Measurements from ENCODE around the gene CBLB.

CBLB gene

GRCh38 chr3:105611304-105612192, 257.3 kb downstream of the CBLB start:
- DNase-seq = no peak

- DNase-seq = no peak
These were observed 258.3 kb downstream of the CBLB start for GRCh38 chr3:105610473-105610872.

- no peak for DNase-seq
These were observed 260.2 kb downstream of the CBLB start for GRCh38 chr3:105608623-105609022.

GRCh38 chr3:105606016-105606415, 262.8 kb downstream of the CBLB start:
- DNase-seq = no peak

Data from NCI-H446 treated with DMSO at 0.1 percent for 48 hours (cell line).